ENCODE measurements around the gene REC8. TPM values are rescaled to one million over a fixed set of nuclear protein-coding genes. Genes with fewer than 3 reads are reported as not detected.

Gene REC8
- total and polyA plus RNA-seq, 2 of the 13 experiments (the other 11 are each of a cell fraction or from before 2014, with no cell fraction given) = 3.4 to 14.7 TPM

DNA sequence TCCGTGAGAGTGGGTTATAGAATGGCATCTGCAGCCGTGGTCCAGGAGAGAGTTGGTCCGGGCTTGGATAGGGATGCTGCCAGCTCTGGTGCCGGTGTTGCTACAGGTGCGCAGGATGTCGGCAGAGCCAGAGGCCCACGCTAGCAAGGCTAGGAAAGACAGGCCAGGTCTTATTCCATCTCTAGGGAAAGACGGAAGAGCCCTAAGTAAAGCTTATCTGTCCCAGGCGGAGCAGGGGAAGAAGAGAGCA is 36.4 kb upstream of the REC8 start (continued):
- TF ChIP-seq, protein P1, sequence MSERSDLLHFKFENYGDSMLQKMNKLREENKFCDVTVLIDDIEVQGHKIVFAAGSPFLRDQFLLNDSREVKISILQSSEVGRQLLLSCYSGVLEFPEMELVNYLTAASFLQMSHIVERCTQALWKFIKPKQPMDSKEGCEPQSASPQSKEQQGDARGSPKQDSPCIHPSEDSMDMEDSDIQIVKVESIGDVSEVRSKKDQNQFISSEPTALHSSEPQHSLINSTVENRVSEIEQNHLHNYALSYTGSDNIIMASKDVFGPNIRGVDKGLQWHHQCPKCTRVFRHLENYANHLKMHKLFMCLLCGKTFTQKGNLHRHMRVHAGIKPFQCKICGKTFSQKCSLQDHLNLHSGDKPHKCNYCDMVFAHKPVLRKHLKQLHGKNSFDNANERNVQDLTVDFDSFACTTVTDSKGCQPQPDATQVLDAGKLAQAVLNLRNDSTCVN (CRISPR knock-in tag; IDR thresholded peaks at IDR 0.05; ENCODE audit: borderline replicate concordance) = no peak
- TF ChIP-seq ZNF761 (CRISPR knock-in tag; conservative IDR thresholded peaks at IDR 0.05) (no peak), ZNF232 (CRISPR knock-in tag; IDR thresholded peaks at IDR 0.05; ENCODE audit: borderline replicate concordance) (0 out of 2 replicates have a peak, but pooled peaks have one; percentile 41), ZNF33B (CRISPR knock-in tag; IDR thresholded peaks at IDR 0.05) (no peak; the same call in 1 of the 2 replicates), CENPX (CRISPR knock-in tag; IDR thresholded peaks at IDR 0.05) (no peak), CBX1 (IDR thresholded peaks at IDR 0.05; ENCODE audit: low read depth) (no peak), SRY (CRISPR knock-in tag; IDR thresholded peaks at IDR 0.05) (no peak), ZNF547 (CRISPR knock-in tag; IDR thresholded peaks at IDR 0.05) (no peak), ZNF747 (CRISPR knock-in tag; IDR thresholded peaks at IDR 0.05; ENCODE audit: borderline replicate concordance) (no peak), RELA (CRISPR knock-in tag; IDR thresholded peaks at IDR 0.05) (no peak), WIZ (CRISPR knock-in tag; IDR thresholded peaks at IDR 0.05) (no peak; the same call in 1 of the 2 replicates), HIVEP1 (CRISPR knock-in tag; IDR thresholded peaks at IDR 0.05) (0 out of 2 replicates have a peak, but pooled peaks have one; percentile 42), BHLHE40 (IDR thresholded peaks at IDR 0.05; ENCODE audit: low read length) (no peak), ZBTB38 (CRISPR knock-in tag; IDR thresholded peaks at IDR 0.05) (no peak), ZNF589 (CRISPR knock-in tag; conservative IDR thresholded peaks at IDR 0.05) (no peak), ZNF30 (CRISPR knock-in tag; IDR thresholded peaks at IDR 0.05) (no peak), ZNF317 (CRISPR knock-in tag; IDR thresholded peaks at IDR 0.05) (no peak), ZNF20 (CRISPR knock-in tag; IDR thresholded peaks at IDR 0.05) (no peak)
- TF ChIP-seq, protein P2, sequence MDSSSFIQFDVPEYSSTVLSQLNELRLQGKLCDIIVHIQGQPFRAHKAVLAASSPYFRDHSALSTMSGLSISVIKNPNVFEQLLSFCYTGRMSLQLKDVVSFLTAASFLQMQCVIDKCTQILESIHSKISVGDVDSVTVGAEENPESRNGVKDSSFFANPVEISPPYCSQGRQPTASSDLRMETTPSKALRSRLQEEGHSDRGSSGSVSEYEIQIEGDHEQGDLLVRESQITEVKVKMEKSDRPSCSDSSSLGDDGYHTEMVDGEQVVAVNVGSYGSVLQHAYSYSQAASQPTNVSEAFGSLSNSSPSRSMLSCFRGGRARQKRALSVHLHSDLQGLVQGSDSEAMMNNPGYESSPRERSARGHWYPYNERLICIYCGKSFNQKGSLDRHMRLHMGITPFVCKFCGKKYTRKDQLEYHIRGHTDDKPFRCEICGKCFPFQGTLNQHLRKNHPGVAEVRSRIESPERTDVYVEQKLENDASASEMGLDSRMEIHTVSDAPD (CRISPR knock-in tag; IDR thresholded peaks at IDR 0.05) = no peak
- TF ChIP-seq, protein P3, sequence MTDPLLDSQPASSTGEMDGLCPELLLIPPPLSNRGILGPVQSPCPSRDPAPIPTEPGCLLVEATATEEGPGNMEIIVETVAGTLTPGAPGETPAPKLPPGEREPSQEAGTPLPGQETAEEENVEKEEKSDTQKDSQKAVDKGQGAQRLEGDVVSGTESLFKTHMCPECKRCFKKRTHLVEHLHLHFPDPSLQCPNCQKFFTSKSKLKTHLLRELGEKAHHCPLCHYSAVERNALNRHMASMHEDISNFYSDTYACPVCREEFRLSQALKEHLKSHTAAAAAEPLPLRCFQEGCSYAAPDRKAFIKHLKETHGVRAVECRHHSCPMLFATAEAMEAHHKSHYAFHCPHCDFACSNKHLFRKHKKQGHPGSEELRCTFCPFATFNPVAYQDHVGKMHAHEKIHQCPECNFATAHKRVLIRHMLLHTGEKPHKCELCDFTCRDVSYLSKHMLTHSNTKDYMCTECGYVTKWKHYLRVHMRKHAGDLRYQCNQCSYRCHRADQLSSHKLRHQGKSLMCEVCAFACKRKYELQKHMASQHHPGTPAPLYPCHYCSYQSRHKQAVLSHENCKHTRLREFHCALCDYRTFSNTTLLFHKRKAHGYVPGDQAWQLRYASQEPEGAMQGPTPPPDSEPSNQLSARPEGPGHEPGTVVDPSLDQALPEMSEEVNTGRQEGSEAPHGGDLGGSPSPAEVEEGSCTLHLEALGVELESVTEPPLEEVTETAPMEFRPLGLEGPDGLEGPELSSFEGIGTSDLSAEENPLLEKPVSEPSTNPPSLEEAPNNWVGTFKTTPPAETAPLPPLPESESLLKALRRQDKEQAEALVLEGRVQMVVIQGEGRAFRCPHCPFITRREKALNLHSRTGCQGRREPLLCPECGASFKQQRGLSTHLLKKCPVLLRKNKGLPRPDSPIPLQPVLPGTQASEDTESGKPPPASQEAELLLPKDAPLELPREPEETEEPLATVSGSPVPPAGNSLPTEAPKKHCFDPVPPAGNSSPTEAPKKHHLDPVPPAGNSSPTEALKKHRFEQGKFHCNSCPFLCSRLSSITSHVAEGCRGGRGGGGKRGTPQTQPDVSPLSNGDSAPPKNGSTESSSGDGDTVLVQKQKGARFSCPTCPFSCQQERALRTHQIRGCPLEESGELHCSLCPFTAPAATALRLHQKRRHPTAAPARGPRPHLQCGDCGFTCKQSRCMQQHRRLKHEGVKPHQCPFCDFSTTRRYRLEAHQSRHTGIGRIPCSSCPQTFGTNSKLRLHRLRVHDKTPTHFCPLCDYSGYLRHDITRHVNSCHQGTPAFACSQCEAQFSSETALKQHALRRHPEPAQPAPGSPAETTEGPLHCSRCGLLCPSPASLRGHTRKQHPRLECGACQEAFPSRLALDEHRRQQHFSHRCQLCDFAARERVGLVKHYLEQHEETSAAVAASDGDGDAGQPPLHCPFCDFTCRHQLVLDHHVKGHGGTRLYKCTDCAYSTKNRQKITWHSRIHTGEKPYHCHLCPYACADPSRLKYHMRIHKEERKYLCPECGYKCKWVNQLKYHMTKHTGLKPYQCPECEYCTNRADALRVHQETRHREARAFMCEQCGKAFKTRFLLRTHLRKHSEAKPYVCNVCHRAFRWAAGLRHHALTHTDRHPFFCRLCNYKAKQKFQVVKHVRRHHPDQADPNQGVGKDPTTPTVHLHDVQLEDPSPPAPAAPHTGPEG (CRISPR knock-in tag; IDR thresholded peaks at IDR 0.05) = no peak
- TF ChIP-seq, protein P4, sequence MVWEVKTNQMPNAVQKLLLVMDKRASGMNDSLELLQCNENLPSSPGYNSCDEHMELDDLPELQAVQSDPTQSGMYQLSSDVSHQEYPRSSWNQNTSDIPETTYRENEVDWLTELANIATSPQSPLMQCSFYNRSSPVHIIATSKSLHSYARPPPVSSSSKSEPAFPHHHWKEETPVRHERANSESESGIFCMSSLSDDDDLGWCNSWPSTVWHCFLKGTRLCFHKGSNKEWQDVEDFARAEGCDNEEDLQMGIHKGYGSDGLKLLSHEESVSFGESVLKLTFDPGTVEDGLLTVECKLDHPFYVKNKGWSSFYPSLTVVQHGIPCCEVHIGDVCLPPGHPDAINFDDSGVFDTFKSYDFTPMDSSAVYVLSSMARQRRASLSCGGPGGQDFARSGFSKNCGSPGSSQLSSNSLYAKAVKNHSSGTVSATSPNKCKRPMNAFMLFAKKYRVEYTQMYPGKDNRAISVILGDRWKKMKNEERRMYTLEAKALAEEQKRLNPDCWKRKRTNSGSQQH (CRISPR knock-in tag; IDR thresholded peaks at IDR 0.05; ENCODE audit: low read depth) = no peak; the same call in 1 of the 2 replicates

All from HepG2 (cell line).